Measurements from ENCODE around the gene MAB21L1.

The MAB21L1 gene

GRCh38 chr13:35474496-35475211 lies 1.8 kb downstream of the MAB21L1 start:
- DNase-seq (ENCODE audit: low read depth), result no peak
- H3K4me3 ChIP-seq (ENCODE audit: low read length), result peak overlapping the region; percentile 87
- no peak for TF ChIP-seq CTCF (conservative IDR thresholded peaks at IDR 0.05; ENCODE audit: low read length)

- peak overlapping the region; percentile 87 for H3K4me3 ChIP-seq (ENCODE audit: low read length)
- no peak for DNase-seq (ENCODE audit: low read depth)
These were observed 2.7 kb downstream of the MAB21L1 start for GRCh38 chr13:35473802-35474201.

GRCh38 chr13:35473206-35473775 lies 3.2 kb downstream of the MAB21L1 start:
- peak overlapping the region; percentile 87 for H3K4me3 ChIP-seq (ENCODE audit: low read length)
- no peak for DNase-seq (ENCODE audit: low read depth)
- TF ChIP-seq CTCF (conservative IDR thresholded peaks at IDR 0.05; ENCODE audit: low read length), result no peak

More at GRCh38 chr13:35473802-35474201, 2.7 kb downstream of the MAB21L1 start:
- TF ChIP-seq CTCF (conservative IDR thresholded peaks at IDR 0.05; ENCODE audit: low read length), result no peak

- DNase-seq (ENCODE audit: low read depth), result no peak
- peak overlapping the region; percentile 87 for H3K4me3 ChIP-seq (ENCODE audit: low read length)
These were observed 4.1 kb downstream of the MAB21L1 start for GRCh38 chr13:35472323-35472881.

GRCh38 chr13:35471706-35472322 lies 4.7 kb downstream of the MAB21L1 start:
- peak; percentile 29 for DNase-seq (ENCODE audit: low read depth)
- no peak for TF ChIP-seq CTCF (conservative IDR thresholded peaks at IDR 0.05; ENCODE audit: low read length)
- peak overlapping the region; percentile 87 for H3K4me3 ChIP-seq (ENCODE audit: low read length)

More at GRCh38 chr13:35472323-35472881, 4.1 kb downstream of the MAB21L1 start:
- no peak for TF ChIP-seq CTCF (conservative IDR thresholded peaks at IDR 0.05; ENCODE audit: low read length)

GRCh38 chr13:35470671-35471661 lies 5.5 kb downstream of the MAB21L1 start:
- peak; percentile 57 for DNase-seq (ENCODE audit: low read depth)
- H3K4me3 ChIP-seq (ENCODE audit: low read length), result peak overlapping the region; percentile 87
- TF ChIP-seq CTCF (conservative IDR thresholded peaks at IDR 0.05; ENCODE audit: low read length), result no peak
